ENCODE data around the gene LGI2.

Gene LGI2

GRCh38 chr4:24980064-24980690, 50.6 kb downstream of the LGI2 start:
- Histone ChIP-seq H3K36me3 (ENCODE audit: control insufficient read depth, insufficient read depth, low read length) (no peaks in the 10 kb centered on the region), H3K79me2 (ENCODE audit: control insufficient read depth, insufficient read depth, low read length) (no peaks in the 10 kb centered on the region), H3K27ac (ENCODE audit: low read depth, low read length) (no peak overlapping the region), H3K56ac (ENCODE audit: low read length) (no peak overlapping the region), H3K4me3 (ENCODE audit: low read length) (no peak overlapping the region), H3K4ac (ENCODE audit: low read depth, low read length) (no peak overlapping the region), H3K23ac (ENCODE audit: low read length) (no peak overlapping the region), H3K4me2 (ENCODE audit: low read length) (no peak overlapping the region), H2BK120ac (ENCODE audit: low read depth, low read length) (no peak overlapping the region), H2BK5ac (ENCODE audit: low read length) (no peak overlapping the region), H3K27me3 (ENCODE audit: insufficient read depth, low read length, poor library complexity) (no peaks in the 10 kb centered on the region), H3K4me1 (ENCODE audit: control insufficient read depth, low read depth, low read length) (no peaks in the 10 kb centered on the region), H4K5ac (ENCODE audit: low read length) (no peak overlapping the region), H3K9ac (ENCODE audit: low read length) (no peak overlapping the region), H2BK15ac (replicated peaks; ENCODE audit: low read depth) (no peak overlapping the region), H4K8ac (ENCODE audit: low read depth, low read length) (no peak overlapping the region), H3K79me1 (ENCODE audit: low read length) (no peaks in the 10 kb centered on the region), H2AK5ac (ENCODE audit: low read length) (no peak overlapping the region), H3K18ac (ENCODE audit: low read length) (no peak overlapping the region)
- peak; percentile 65 for DNase-seq
- WGBS (ENCODE audit: extremely low coverage, insufficient coverage, low lambda C conversion rate), result no CpG with 5 or more reads among the region's 17 CpGs

GRCh38 chr4:24979554-24979953, 51.2 kb downstream of the LGI2 start:
- Histone ChIP-seq H2AK5ac (ENCODE audit: low read length) (no peak overlapping the region), H3K79me1 (ENCODE audit: low read length) (no peaks in the 10 kb centered on the region), H3K27me3 (ENCODE audit: insufficient read depth, low read length, poor library complexity) (no peaks in the 10 kb centered on the region), H3K4me1 (ENCODE audit: control insufficient read depth, low read depth, low read length) (no peaks in the 10 kb centered on the region), H2BK120ac (ENCODE audit: low read depth, low read length) (no peak overlapping the region), H3K4me2 (ENCODE audit: low read length) (no peak overlapping the region), H3K4ac (ENCODE audit: low read depth, low read length) (no peak overlapping the region), H4K5ac (ENCODE audit: low read length) (no peak overlapping the region), H3K27ac (ENCODE audit: low read depth, low read length) (no peak overlapping the region), H3K79me2 (ENCODE audit: control insufficient read depth, insufficient read depth, low read length) (no peaks in the 10 kb centered on the region), H2BK5ac (ENCODE audit: low read length) (no peak overlapping the region), H2BK15ac (replicated peaks; ENCODE audit: low read depth) (no peak overlapping the region), H3K23ac (ENCODE audit: low read length) (no peak overlapping the region), H3K4me3 (ENCODE audit: low read length) (no peak overlapping the region), H3K18ac (ENCODE audit: low read length) (no peak overlapping the region), H3K9ac (ENCODE audit: low read length) (no peak overlapping the region), H3K36me3 (ENCODE audit: control insufficient read depth, insufficient read depth, low read length) (no peaks in the 10 kb centered on the region), H4K8ac (ENCODE audit: low read depth, low read length) (no peak overlapping the region), H3K56ac (ENCODE audit: low read length) (no peak overlapping the region)
- no peak for DNase-seq
- no CpG with 5 or more reads among the region's 7 CpGs for WGBS (ENCODE audit: extremely low coverage, insufficient coverage, low lambda C conversion rate)

DNA sequence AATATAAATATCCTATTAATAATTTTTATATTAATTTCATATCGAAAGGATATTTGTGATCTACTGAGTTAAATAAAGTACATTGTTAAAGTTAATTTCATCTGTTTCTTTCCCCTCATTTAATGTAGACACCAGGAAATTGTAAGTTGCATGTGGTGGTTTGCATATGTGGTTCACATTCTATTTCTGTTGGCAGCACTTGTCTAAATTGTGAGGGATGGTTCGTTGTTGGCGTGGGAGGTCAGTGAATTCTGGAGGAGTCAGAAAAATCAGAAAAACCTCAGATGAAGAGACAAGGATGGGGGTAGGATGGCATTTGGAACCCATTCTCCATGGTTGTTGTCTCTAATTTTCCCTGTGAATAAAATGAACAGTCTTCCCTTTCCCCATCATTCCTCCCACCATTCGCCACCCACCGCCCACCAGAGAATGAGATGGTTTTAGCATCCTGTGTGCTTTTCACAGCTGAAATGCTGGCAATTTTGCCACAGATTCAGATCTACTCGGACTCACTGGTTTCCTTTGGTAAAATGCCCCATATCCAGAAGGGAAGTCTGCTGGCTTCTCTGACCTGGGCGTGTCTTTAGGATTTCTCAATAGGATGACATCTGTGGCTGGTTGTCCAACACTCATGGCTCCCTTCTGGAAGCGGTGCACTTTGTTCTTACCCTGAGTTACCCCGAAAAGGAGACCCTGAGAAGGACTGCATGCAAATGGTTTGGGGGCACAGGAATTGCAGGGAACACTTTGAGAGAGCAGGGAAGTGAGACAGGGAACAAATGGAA, 52.3 kb downstream of the LGI2 start:
- H2BK120ac ChIP-seq (ENCODE audit: low read depth, low read length), result no peak overlapping the region
- H3K18ac ChIP-seq (ENCODE audit: low read length), result no peak overlapping the region
- H3K56ac ChIP-seq (ENCODE audit: low read length), result no peak overlapping the region
- no peaks in the 10 kb centered on the region for H3K27me3 ChIP-seq (ENCODE audit: insufficient read depth, low read length, poor library complexity)
- no peak overlapping the region for H4K8ac ChIP-seq (ENCODE audit: low read depth, low read length)
- no peak overlapping the region for H3K4me3 ChIP-seq (ENCODE audit: low read length)
- no peak overlapping the region for H3K23ac ChIP-seq (ENCODE audit: low read length)
- no peak overlapping the region for H2AK5ac ChIP-seq (ENCODE audit: low read length)
- H3K4me2 ChIP-seq (ENCODE audit: low read length), result no peak overlapping the region
- H2BK5ac ChIP-seq (ENCODE audit: low read length), result no peak overlapping the region
- H3K79me2 ChIP-seq (ENCODE audit: control insufficient read depth, insufficient read depth, low read length), result no peaks in the 10 kb centered on the region
- H3K4me1 ChIP-seq (ENCODE audit: control insufficient read depth, low read depth, low read length), result no peaks in the 10 kb centered on the region
- no peak overlapping the region for H2BK15ac ChIP-seq (replicated peaks; ENCODE audit: low read depth)
- H3K36me3 ChIP-seq (ENCODE audit: control insufficient read depth, insufficient read depth, low read length), result no peaks in the 10 kb centered on the region
- no peak overlapping the region for H3K4ac ChIP-seq (ENCODE audit: low read depth, low read length)
- DNase-seq, result no peak
- no CpG with 5 or more reads among the region's 9 CpGs for WGBS (ENCODE audit: extremely low coverage, insufficient coverage, low lambda C conversion rate)
- H3K27ac ChIP-seq (ENCODE audit: low read depth, low read length), result no peak overlapping the region
- H3K79me1 ChIP-seq (ENCODE audit: low read length), result no peaks in the 10 kb centered on the region
- H3K9ac ChIP-seq (ENCODE audit: low read length), result no peak overlapping the region
- no peak overlapping the region for H4K5ac ChIP-seq (ENCODE audit: low read length)

DNA sequence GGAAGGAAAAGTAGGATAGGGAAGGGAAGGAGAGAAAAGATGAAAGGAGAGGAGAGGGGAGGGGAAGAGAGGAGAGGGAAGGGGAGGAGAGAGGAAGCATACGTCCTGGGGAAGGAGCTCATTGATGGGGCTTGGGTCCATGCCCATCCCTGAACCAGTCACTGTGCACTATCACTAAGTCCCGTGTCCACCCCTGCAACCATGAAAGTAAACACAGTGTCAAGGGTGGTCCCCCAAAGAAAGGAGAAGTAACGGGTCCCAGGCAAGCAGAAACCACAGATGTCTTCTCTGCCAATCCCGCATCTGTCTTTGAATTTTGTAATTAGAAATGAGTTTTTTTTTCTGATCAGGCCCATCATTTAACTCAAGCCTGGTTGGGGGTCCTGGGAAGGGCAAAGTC, 55.2 kb downstream of the LGI2 start:
- no peak overlapping the region for H4K5ac ChIP-seq (ENCODE audit: low read length)
- H3K27me3 ChIP-seq (ENCODE audit: insufficient read depth, low read length, poor library complexity), result no peaks in the 10 kb centered on the region
- H3K18ac ChIP-seq (ENCODE audit: low read length), result no peak overlapping the region
- no peak overlapping the region for H3K23ac ChIP-seq (ENCODE audit: low read length)
- H3K4ac ChIP-seq (ENCODE audit: low read depth, low read length), result no peak overlapping the region
- H3K36me3 ChIP-seq (ENCODE audit: control insufficient read depth, insufficient read depth, low read length), result no peaks in the 10 kb centered on the region
- no peak overlapping the region for H2AK5ac ChIP-seq (ENCODE audit: low read length)
- no CpG with 5 or more reads among the region's 4 CpGs for WGBS (ENCODE audit: extremely low coverage, insufficient coverage, low lambda C conversion rate)
- H3K4me1 ChIP-seq (ENCODE audit: control insufficient read depth, low read depth, low read length), result no peaks in the 10 kb centered on the region
- no peak overlapping the region for H2BK5ac ChIP-seq (ENCODE audit: low read length)
- no peak overlapping the region for H3K56ac ChIP-seq (ENCODE audit: low read length)
- H3K9ac ChIP-seq (ENCODE audit: low read length), result no peak overlapping the region
- no peak overlapping the region for H3K27ac ChIP-seq (ENCODE audit: low read depth, low read length)
- no peak for DNase-seq
- H3K79me2 ChIP-seq (ENCODE audit: control insufficient read depth, insufficient read depth, low read length), result no peaks in the 10 kb centered on the region
- H3K4me3 ChIP-seq (ENCODE audit: low read length), result no peak overlapping the region
- H3K4me2 ChIP-seq (ENCODE audit: low read length), result no peak overlapping the region
- no peak overlapping the region for H2BK15ac ChIP-seq (replicated peaks; ENCODE audit: low read depth)
- H3K79me1 ChIP-seq (ENCODE audit: low read length), result no peaks in the 10 kb centered on the region
- H2BK120ac ChIP-seq (ENCODE audit: low read depth, low read length), result no peak overlapping the region
- no peak overlapping the region for H4K8ac ChIP-seq (ENCODE audit: low read depth, low read length)

GRCh38 chr4:24973747-24974601, 56.8 kb downstream of the LGI2 start:
- Histone ChIP-seq H3K27me3 (ENCODE audit: insufficient read depth, low read length, poor library complexity) (no peaks in the 10 kb centered on the region), H3K27ac (ENCODE audit: low read depth, low read length) (no peak overlapping the region), H4K8ac (ENCODE audit: low read depth, low read length) (no peak overlapping the region), H2BK120ac (ENCODE audit: low read depth, low read length) (no peak overlapping the region), H3K4me1 (ENCODE audit: control insufficient read depth, low read depth, low read length) (no peaks in the 10 kb centered on the region), H3K23ac (ENCODE audit: low read length) (no peak overlapping the region), H2BK5ac (ENCODE audit: low read length) (no peak overlapping the region), H3K79me2 (ENCODE audit: control insufficient read depth, insufficient read depth, low read length) (no peaks in the 10 kb centered on the region), H2BK15ac (replicated peaks; ENCODE audit: low read depth) (no peak overlapping the region), H3K18ac (ENCODE audit: low read length) (no peak overlapping the region), H3K4me3 (ENCODE audit: low read length) (no peak overlapping the region), H3K9ac (ENCODE audit: low read length) (no peak overlapping the region), H4K5ac (ENCODE audit: low read length) (no peak overlapping the region), H3K56ac (ENCODE audit: low read length) (no peak overlapping the region), H3K4ac (ENCODE audit: low read depth, low read length) (no peak overlapping the region), H2AK5ac (ENCODE audit: low read length) (no peak overlapping the region), H3K79me1 (ENCODE audit: low read length) (no peaks in the 10 kb centered on the region), H3K36me3 (ENCODE audit: control insufficient read depth, insufficient read depth, low read length) (no peaks in the 10 kb centered on the region), H3K4me2 (ENCODE audit: low read length) (no peak overlapping the region)
- no peak for DNase-seq
- no CpG with 5 or more reads among the region's 24 CpGs for WGBS (ENCODE audit: extremely low coverage, insufficient coverage, low lambda C conversion rate)
